ENCODE data around the gene PPP1R9A.

The PPP1R9A gene

GRCh38 chr7:94909179-94909466, 1.7 kb downstream of the PPP1R9A start:
- no peak for DNase-seq (ENCODE audit: low spot score)

GRCh38 chr7:94912085-94912484, 4.7 kb downstream of the PPP1R9A start:
- no peak for DNase-seq (ENCODE audit: low spot score)

- DNase-seq (ENCODE audit: low spot score), result peak; percentile 82
These were observed 6.0 kb downstream of the PPP1R9A start for GRCh38 chr7:94913391-94913790.

- DNase-seq (ENCODE audit: low spot score), result no peak
These were observed 14.5 kb downstream of the PPP1R9A start for GRCh38 chr7:94921911-94922310.

- no peak for DNase-seq (ENCODE audit: low spot score)
These were observed 15.1 kb downstream of the PPP1R9A start for GRCh38 chr7:94922457-94922856.

GRCh38 chr7:94923412-94923811, 16.0 kb downstream of the PPP1R9A start:
- DNase-seq (ENCODE audit: low spot score), result no peak

GRCh38 chr7:94928168-94928707, 20.8 kb downstream of the PPP1R9A start:
- no peak for DNase-seq (ENCODE audit: low spot score)

GRCh38 chr7:94933256-94933990, 26.0 kb downstream of the PPP1R9A start:
- DNase-seq (ENCODE audit: low spot score), result no peak

GRCh38 chr7:94939395-94939794, 32.0 kb downstream of the PPP1R9A start:
- DNase-seq (ENCODE audit: low spot score), result no peak

- no peak for DNase-seq (ENCODE audit: low spot score)
These were observed 32.8 kb downstream of the PPP1R9A start for GRCh38 chr7:94940241-94940640.

GRCh38 chr7:94941844-94942632, 34.6 kb downstream of the PPP1R9A start:
- no peak for DNase-seq (ENCODE audit: low spot score)

GRCh38 chr7:94943134-94943533, 35.7 kb downstream of the PPP1R9A start:
- DNase-seq (ENCODE audit: low spot score), result no peak

GRCh38 chr7:94949532-94949931, 42.1 kb downstream of the PPP1R9A start:
- no peak for DNase-seq (ENCODE audit: low spot score)

GRCh38 chr7:94955807-94956206, 48.4 kb downstream of the PPP1R9A start:
- DNase-seq (ENCODE audit: low spot score), result no peak

- DNase-seq (ENCODE audit: low spot score), result no peak
These were observed 49.7 kb downstream of the PPP1R9A start for GRCh38 chr7:94957061-94957460.

GRCh38 chr7:94962661-94963060, 55.3 kb downstream of the PPP1R9A start:
- DNase-seq (ENCODE audit: low spot score), result peak; percentile 76

- no peak for DNase-seq (ENCODE audit: low spot score)
These were observed 62.2 kb downstream of the PPP1R9A start for GRCh38 chr7:94969434-94970084.

- no peak for DNase-seq (ENCODE audit: low spot score)
These were observed 62.7 kb downstream of the PPP1R9A start for GRCh38 chr7:94970085-94970576.

- DNase-seq (ENCODE audit: low spot score), result no peak
These were observed 63.9 kb downstream of the PPP1R9A start for GRCh38 chr7:94971051-94971867.

GRCh38 chr7:94972296-94972695, 64.9 kb downstream of the PPP1R9A start:
- DNase-seq (ENCODE audit: low spot score), result no peak

GRCh38 chr7:94973844-94974243, 66.5 kb downstream of the PPP1R9A start:
- no peak for DNase-seq (ENCODE audit: low spot score)

GRCh38 chr7:94974423-94974822, 67.0 kb downstream of the PPP1R9A start:
- no peak for DNase-seq (ENCODE audit: low spot score)
